GM10266 (cell line): ENCODE measurements around the gene CFAP210.

Experiments used
- DNase-seq: peaks from one replicate; pipeline ENCODE4 v3.0.0; 2012; ENCODE audit errors: extremely low spot score
- TF ChIP-seq, protein P1 (sequence below): IDR thresholded peaks from 2 replicates; pipeline ENCODE4 v1.5.1; 2012; ENCODE audit warnings: mild to moderate bottlenecking, low read depth; ENCODE audit not compliant: control insufficient read depth, insufficient read depth; ENCODE audit errors: missing control alignments

Gene CFAP210

GRCh38 chr2:169683425-169684134 is 10.6 kb downstream of the CFAP210 start:
- TF ChIP-seq, protein P1, sequence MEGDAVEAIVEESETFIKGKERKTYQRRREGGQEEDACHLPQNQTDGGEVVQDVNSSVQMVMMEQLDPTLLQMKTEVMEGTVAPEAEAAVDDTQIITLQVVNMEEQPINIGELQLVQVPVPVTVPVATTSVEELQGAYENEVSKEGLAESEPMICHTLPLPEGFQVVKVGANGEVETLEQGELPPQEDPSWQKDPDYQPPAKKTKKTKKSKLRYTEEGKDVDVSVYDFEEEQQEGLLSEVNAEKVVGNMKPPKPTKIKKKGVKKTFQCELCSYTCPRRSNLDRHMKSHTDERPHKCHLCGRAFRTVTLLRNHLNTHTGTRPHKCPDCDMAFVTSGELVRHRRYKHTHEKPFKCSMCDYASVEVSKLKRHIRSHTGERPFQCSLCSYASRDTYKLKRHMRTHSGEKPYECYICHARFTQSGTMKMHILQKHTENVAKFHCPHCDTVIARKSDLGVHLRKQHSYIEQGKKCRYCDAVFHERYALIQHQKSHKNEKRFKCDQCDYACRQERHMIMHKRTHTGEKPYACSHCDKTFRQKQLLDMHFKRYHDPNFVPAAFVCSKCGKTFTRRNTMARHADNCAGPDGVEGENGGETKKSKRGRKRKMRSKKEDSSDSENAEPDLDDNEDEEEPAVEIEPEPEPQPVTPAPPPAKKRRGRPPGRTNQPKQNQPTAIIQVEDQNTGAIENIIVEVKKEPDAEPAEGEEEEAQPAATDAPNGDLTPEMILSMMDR = no peak
- DNase-seq = no peak

DNA sequence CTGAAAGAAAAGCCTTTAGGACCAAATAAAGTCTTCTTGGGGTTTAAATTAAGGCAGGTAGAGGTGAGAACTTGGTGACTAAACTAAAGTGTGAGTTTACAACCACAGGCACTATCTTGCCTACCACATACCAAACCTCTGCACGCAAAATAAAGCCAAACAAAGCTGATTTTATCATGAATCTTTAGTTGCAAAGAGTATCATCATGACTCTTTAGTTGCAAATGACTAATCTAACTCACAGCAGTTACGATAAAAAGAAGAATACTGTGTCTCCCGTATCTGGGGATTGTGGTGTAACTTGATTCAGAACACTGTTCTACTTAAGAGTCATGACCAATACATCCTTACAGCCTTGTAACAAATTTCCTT is 11.2 kb downstream of the CFAP210 start:
- no peak for DNase-seq
- TF ChIP-seq, protein P1 = no peak

GRCh38 chr2:169676850-169677249 is 17.4 kb downstream of the CFAP210 start:
- TF ChIP-seq, protein P1 = no peak

GRCh38 chr2:169676357-169676756 is 17.8 kb downstream of the CFAP210 start:
- TF ChIP-seq, protein P1 = no peak
- no peak for DNase-seq

More at GRCh38 chr2:169676850-169677249, 17.4 kb downstream of the CFAP210 start:
- DNase-seq = no peak

DNA sequence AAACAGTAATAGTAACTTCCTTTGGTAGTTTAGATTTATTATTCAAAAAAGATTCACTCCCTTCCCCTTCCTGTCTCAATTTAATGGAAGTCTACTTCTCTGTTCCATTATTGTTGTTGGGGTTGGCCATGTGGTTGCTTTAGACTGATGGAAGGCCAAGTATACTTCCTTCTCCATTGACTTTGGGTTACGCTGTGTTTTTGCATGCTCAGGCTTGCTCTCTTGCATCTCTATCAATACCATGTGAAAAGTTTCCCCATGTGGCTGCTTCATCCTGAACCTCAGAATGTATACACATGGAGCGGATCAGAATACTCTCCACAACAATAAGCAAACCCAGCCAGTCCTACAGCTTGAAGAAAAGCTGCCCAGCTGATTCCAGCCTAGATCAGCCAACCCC is 20.3 kb downstream of the CFAP210 start:
- TF ChIP-seq, protein P1 = no peak
- no peak for DNase-seq

DNA sequence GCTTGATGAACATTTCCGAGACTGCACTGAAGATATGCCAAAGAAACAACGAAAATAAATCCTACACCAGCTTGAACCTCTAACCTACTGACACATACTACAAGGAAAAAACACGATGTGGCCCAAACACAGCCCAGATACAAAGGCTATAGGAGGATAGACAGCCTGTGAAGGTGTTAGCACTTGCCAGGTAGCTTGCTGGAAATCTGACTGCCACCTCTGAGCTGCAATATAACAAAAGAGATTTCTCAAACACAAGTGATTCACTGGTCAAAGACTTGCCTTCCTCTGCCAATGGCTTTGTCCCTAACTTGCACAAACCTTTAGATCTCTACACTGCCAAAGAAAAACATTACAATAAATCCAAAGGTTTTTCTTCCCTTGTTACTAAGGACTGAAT is 21.1 kb downstream of the CFAP210 start:
- DNase-seq = no peak
- TF ChIP-seq, protein P1 = no peak

DNA sequence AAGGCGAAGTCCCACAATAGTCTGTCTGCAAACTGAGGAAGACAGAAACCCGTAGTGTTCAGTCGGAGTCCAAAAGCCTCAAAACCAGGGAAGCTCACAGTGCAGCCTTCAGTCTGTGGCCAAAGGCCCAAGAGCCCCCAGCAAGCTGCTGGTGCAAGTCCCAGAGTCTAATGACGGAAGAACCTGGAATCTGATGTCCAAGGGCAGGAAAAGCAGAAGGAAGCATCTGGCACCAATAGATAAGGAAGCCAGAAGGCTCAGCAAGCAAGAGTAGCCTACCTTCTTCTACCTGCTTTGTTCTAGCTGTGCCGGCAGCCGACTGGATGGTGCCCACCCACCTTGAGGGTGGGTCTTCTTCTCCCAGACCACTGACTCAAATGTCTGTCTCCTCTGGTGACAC is 21.8 kb downstream of the CFAP210 start:
- TF ChIP-seq, protein P1 = no peak
- DNase-seq = no peak
